Measurements from ENCODE around the gene SFTA2.

DNA sequence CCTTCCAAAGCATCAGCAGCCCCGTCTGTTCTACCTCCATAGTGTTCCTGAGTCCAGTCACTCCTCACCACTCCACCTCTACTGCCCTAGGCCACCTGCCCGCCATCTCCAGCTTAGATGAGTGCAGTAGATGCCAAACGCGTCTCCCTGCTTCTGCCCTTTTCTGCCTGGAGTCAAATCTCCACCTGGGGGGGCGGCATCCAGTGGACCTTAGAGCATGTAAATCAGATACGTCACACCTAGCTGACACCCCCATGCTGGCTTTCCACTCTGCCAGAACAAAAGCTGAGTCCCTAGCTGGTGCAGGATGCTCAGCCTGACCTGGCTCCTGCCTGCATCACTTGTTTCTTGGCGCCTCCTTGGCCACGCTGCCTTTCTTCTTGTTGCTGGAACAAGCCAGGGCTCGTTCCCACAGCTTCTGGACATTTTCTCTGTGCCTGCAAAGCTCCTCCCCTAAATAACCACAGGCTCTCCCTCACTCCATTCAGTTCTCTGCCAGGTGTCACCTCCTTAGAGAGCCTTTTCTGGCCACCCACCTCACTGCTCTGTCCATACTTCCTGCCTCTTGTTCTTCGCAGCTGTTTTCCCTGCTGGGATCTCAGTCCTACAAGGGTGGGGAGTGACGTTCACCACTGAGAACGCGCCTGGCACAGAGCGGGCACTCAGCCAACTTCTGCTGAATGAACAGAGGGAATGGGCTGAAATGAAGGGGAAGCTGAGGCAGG, 41.9 kb downstream of the SFTA2 start:
- TF ChIP-seq TAF1 (IDR thresholded peaks at IDR 0.05; ENCODE audit: low read depth) (no peak), YY1 (IDR thresholded peaks at IDR 0.05; ENCODE audit: low read depth) (no peak)

Data from Ishikawa (cell line).